Measurements from ENCODE around the gene TEKT3.

TEKT3 gene

GRCh38 chr17:15349119-15349518 lies 7.7 kb upstream of the TEKT3 start:
- DNase-seq: no peak

- peak; percentile 23 for DNase-seq
Observed at GRCh38 chr17:15348021-15348420, 6.6 kb upstream of the TEKT3 start.

GRCh38 chr17:15346066-15346595 lies 4.7 kb upstream of the TEKT3 start:
- DNase-seq: no peak

GRCh38 chr17:15343749-15344148 lies 2.4 kb upstream of the TEKT3 start:
- DNase-seq: no peak

GRCh38 chr17:15342460-15342859 lies 1.1 kb upstream of the TEKT3 start:
- DNase-seq: no peak

GRCh38 chr17:15341966-15342365 lies 569 bp upstream of the TEKT3 start:
- no peak for DNase-seq

- DNase-seq: no peak
Observed at GRCh38 chr17:15340966-15341365, 431 bp downstream of the TEKT3 start.

GRCh38 chr17:15335446-15335845 lies 6.0 kb downstream of the TEKT3 start:
- no peak for DNase-seq

GRCh38 chr17:15334266-15334665 lies 7.1 kb downstream of the TEKT3 start:
- no peak for DNase-seq

GRCh38 chr17:15332338-15332737 lies 9.1 kb downstream of the TEKT3 start:
- DNase-seq: no peak

- no peak for DNase-seq
Observed at GRCh38 chr17:15323131-15323530, 18.3 kb downstream of the TEKT3 start.

GRCh38 chr17:15321556-15322251 lies 19.7 kb downstream of the TEKT3 start:
- no peak for DNase-seq

- peak; percentile 15 for DNase-seq
Observed at GRCh38 chr17:15319452-15320010, 21.9 kb downstream of the TEKT3 start.

- no peak for DNase-seq
Observed at GRCh38 chr17:15311996-15312395, 29.4 kb downstream of the TEKT3 start.

GRCh38 chr17:15309793-15310192 lies 31.6 kb downstream of the TEKT3 start:
- no peak for DNase-seq

- DNase-seq: no peak
Observed at GRCh38 chr17:15309236-15309635, 32.2 kb downstream of the TEKT3 start.

GRCh38 chr17:15308758-15309157 lies 32.6 kb downstream of the TEKT3 start:
- no peak for DNase-seq

- DNase-seq: no peak
Observed at GRCh38 chr17:15307710-15308111, 33.7 kb downstream of the TEKT3 start.

- peak; percentile 15 for DNase-seq
Observed at GRCh38 chr17:15303851-15304250, 37.5 kb downstream of the TEKT3 start.

GRCh38 chr17:15303268-15303667 lies 38.1 kb downstream of the TEKT3 start:
- no peak for DNase-seq

GRCh38 chr17:15301845-15302244 lies 39.6 kb downstream of the TEKT3 start:
- DNase-seq: no peak

- no peak for DNase-seq
Observed at GRCh38 chr17:15298176-15298575, 43.2 kb downstream of the TEKT3 start.

- DNase-seq: no peak
Observed at GRCh38 chr17:15293558-15293957, 47.8 kb downstream of the TEKT3 start.

- DNase-seq: no peak
Observed at GRCh38 chr17:15291674-15292361, 49.6 kb downstream of the TEKT3 start.
